ENCODE measurements around the gene GALNTL6.

GALNTL6 gene

GRCh38 chr4:172815499-172816164, 1002.4 kb downstream of the GALNTL6 start:
- peaks cover 3% of the 10 kb centered on the region for H3K27me3 ChIP-seq (ENCODE audit: insufficient read depth, poor library complexity, severe bottlenecking)
- no peak for DNase-seq (ENCODE audit: low read depth in 1 of 2, low spot score in 1 of 2)
- no peak overlapping the region for H3K27ac ChIP-seq (replicated peaks)
- no peak overlapping the region for H3K4me3 ChIP-seq (replicated peaks; ENCODE audit: insufficient read depth, low read length)
- no peak for TF ChIP-seq REST (IDR thresholded peaks at IDR 0.05; ENCODE audit: insufficient replicate concordance, low read depth)
- TF ChIP-seq CTCF (IDR thresholded peaks at IDR 0.05; ENCODE audit: insufficient read depth, low read length) = no peak
- no peak for TF ChIP-seq POLR2AphosphoS5 (IDR thresholded peaks at IDR 0.05; ENCODE audit: low read depth)
- no peak for TF ChIP-seq SPI1 (IDR thresholded peaks at IDR 0.05; ENCODE audit: borderline replicate concordance, low read depth)
- TF ChIP-seq GABPA (IDR thresholded peaks at IDR 0.05; ENCODE audit: low read depth) = no peak

GRCh38 chr4:172818901-172819300, 1005.7 kb downstream of the GALNTL6 start:
- TF ChIP-seq CTCF (IDR thresholded peaks at IDR 0.05; ENCODE audit: insufficient read depth, low read length) (no peak), REST (IDR thresholded peaks at IDR 0.05; ENCODE audit: insufficient replicate concordance, low read depth) (no peak), SPI1 (IDR thresholded peaks at IDR 0.05; ENCODE audit: borderline replicate concordance, low read depth) (no peak), POLR2AphosphoS5 (IDR thresholded peaks at IDR 0.05; ENCODE audit: low read depth) (no peak), GABPA (IDR thresholded peaks at IDR 0.05; ENCODE audit: low read depth) (no peak)
- Histone ChIP-seq H3K27me3 (ENCODE audit: insufficient read depth, poor library complexity, severe bottlenecking) (peaks cover 5% of the 10 kb centered on the region), H3K4me3 (replicated peaks; ENCODE audit: insufficient read depth, low read length) (no peak overlapping the region), H3K27ac (replicated peaks) (no peak overlapping the region)
- no peak for DNase-seq (ENCODE audit: low read depth in 1 of 2, low spot score in 1 of 2)

- Histone ChIP-seq H3K27ac (replicated peaks) (no peak overlapping the region), H3K27me3 (ENCODE audit: insufficient read depth, poor library complexity, severe bottlenecking) (peaks cover 5% of the 10 kb centered on the region), H3K4me3 (replicated peaks; ENCODE audit: insufficient read depth, low read length) (no peak overlapping the region)
- TF ChIP-seq CTCF (IDR thresholded peaks at IDR 0.05; ENCODE audit: insufficient read depth, low read length) (no peak), GABPA (IDR thresholded peaks at IDR 0.05; ENCODE audit: low read depth) (no peak), SPI1 (IDR thresholded peaks at IDR 0.05; ENCODE audit: borderline replicate concordance, low read depth) (no peak), POLR2AphosphoS5 (IDR thresholded peaks at IDR 0.05; ENCODE audit: low read depth) (no peak), REST (IDR thresholded peaks at IDR 0.05; ENCODE audit: insufficient replicate concordance, low read depth) (no peak)
- no peak for DNase-seq (ENCODE audit: low read depth in 1 of 2, low spot score in 1 of 2)
Measured at GRCh38 chr4:172819353-172819752, 1006.1 kb downstream of the GALNTL6 start.

All from HL-60 (cell line).